Mesenchymal stem cell (in vitro differentiated cells and primary cell): ENCODE results near the gene FSTL4.

ENCODE experiments used
- DNase-seq: peaks from one replicate; pipeline ENCODE4 v3.0.0-alpha.2; 2013
- H2AFZ ChIP-seq: one replicate; pipeline ENCODE4 v1.6.1; 2013; ENCODE audit warnings: low read depth, mild to moderate bottlenecking, control low read depth, inconsistent platforms, low read length, moderate library complexity
- H2AK5ac ChIP-seq: 2 replicates; pipeline ENCODE4 v1.6.1; 2013; ENCODE audit warnings: low read length, moderate library complexity, mild to moderate bottlenecking, inconsistent platforms; ENCODE audit not compliant: severe bottlenecking
- H2BK120ac ChIP-seq: one replicate; pipeline ENCODE4 v1.6.1; 2013; ENCODE audit warnings: low read depth, mild to moderate bottlenecking, inconsistent platforms, low read length, moderate library complexity
- H2BK12ac ChIP-seq, 2 experiments: one replicate each; pipeline ENCODE4 v1.6.1; 2013; ENCODE audit warnings: inconsistent platforms in 2 of 2, low read length in 2 of 2, mild to moderate bottlenecking in 2 of 2, moderate library complexity in 2 of 2, control low read depth in 1 of 2
- H2BK15ac ChIP-seq: one replicate; pipeline ENCODE4 v1.6.1; 2013; ENCODE audit warnings: mild to moderate bottlenecking, low read depth, inconsistent platforms; ENCODE audit not compliant: poor library complexity, severe bottlenecking
- H2BK5ac ChIP-seq: 2 replicates; pipeline ENCODE4 v1.6.1; 2013; ENCODE audit warnings: low read depth, mild to moderate bottlenecking, low read length, control low read depth, inconsistent platforms; ENCODE audit not compliant: poor library complexity, severe bottlenecking
- H3K14ac ChIP-seq, 2 experiments: one replicate each; pipeline ENCODE4 v1.6.1; 2013; ENCODE audit warnings: inconsistent platforms in 2 of 2, low read length in 2 of 2, control low read depth in 1 of 2, mild to moderate bottlenecking in 1 of 2, moderate library complexity in 1 of 2
- H3K18ac ChIP-seq, 2 experiments: one replicate each; pipeline ENCODE4 v1.6.1; 2013; ENCODE audit warnings: inconsistent platforms in 2 of 2, low read length in 2 of 2, control low read depth in 1 of 2, low read depth in 1 of 2, mild to moderate bottlenecking in 1 of 2
- H3K23ac ChIP-seq, 2 experiments: one replicate each; pipeline ENCODE4 v1.6.1; 2013; ENCODE audit warnings: inconsistent platforms in 2 of 2, low read length in 2 of 2, mild to moderate bottlenecking in 2 of 2, moderate library complexity in 2 of 2, control low read depth in 1 of 2
- H3K27ac ChIP-seq: 2 replicates; pipeline ENCODE4 v1.5.1; 2013; ENCODE audit warnings: mild to moderate bottlenecking, moderate library complexity, low read length, control low read depth, inconsistent platforms; ENCODE audit not compliant: poor library complexity, severe bottlenecking
- H3K27me3 ChIP-seq, 2 experiments: 2 replicates each; pipeline versions ENCODE4 v1.6.1 to v1.7.0; 2013; ENCODE audit warnings: low read length in 2 of 2, mild to moderate bottlenecking in 2 of 2, moderate library complexity in 2 of 2, control low read depth in 1 of 2, inconsistent platforms in 1 of 2; ENCODE audit not compliant: control insufficient read depth in 1 of 2, insufficient read depth in 1 of 2
- H3K36me3 ChIP-seq, 2 experiments: 2 replicates each; pipeline versions ENCODE4 v1.6.1 to v1.7.0; 2013; ENCODE audit warnings: low read length in 2 of 2, control low read depth in 1 of 2, inconsistent platforms in 1 of 2, low read depth in 1 of 2, mild to moderate bottlenecking in 1 of 2; ENCODE audit not compliant: insufficient read depth in 2 of 2, control insufficient read depth in 1 of 2
- H3K4ac ChIP-seq, 2 experiments: one replicate each; pipeline ENCODE4 v1.6.1; 2013; ENCODE audit warnings: inconsistent platforms in 2 of 2, low read length in 2 of 2, mild to moderate bottlenecking in 2 of 2, moderate library complexity in 2 of 2, control low read depth in 1 of 2, low read depth in 1 of 2
- H3K4me1 ChIP-seq: 2 replicates; pipeline ENCODE4 v1.6.1; 2013; ENCODE audit warnings: low read depth, low read length, control low read depth; ENCODE audit not compliant: control insufficient read depth, insufficient read depth
- H3K4me2 ChIP-seq: 2 replicates; pipeline ENCODE4 v1.6.1; 2013; ENCODE audit warnings: low read length, mild to moderate bottlenecking, inconsistent platforms; ENCODE audit not compliant: poor library complexity, severe bottlenecking
- H3K4me3 ChIP-seq, 2 experiments: 2 replicates each; pipeline versions ENCODE4 v1.5.1 to v1.7.0; 2013; ENCODE audit warnings: low read length in 2 of 2, mild to moderate bottlenecking in 2 of 2, control low read depth in 1 of 2, low read depth in 1 of 2; ENCODE audit not compliant: insufficient read depth in 1 of 2
- H3K79me1 ChIP-seq: replicated peaks from 2 replicates; pipeline ENCODE4 v1.6.1; 2013; ENCODE audit warnings: mild to moderate bottlenecking, control low read depth, low read length, inconsistent platforms; ENCODE audit not compliant: poor library complexity, severe bottlenecking
- H3K9ac ChIP-seq: 2 replicates; pipeline ENCODE4 v1.7.0; 2013; ENCODE audit warnings: mild to moderate bottlenecking, low read length, moderate library complexity
- H3K9me3 ChIP-seq: 2 replicates; pipeline ENCODE4 v1.7.0; 2013; ENCODE audit warnings: mild to moderate bottlenecking, low read length; ENCODE audit not compliant: control insufficient read depth
- H4K8ac ChIP-seq: one replicate; pipeline ENCODE4 v1.6.1; 2013; ENCODE audit warnings: inconsistent platforms, mild to moderate bottlenecking, low read length, moderate library complexity
- H4K91ac ChIP-seq: one replicate; pipeline ENCODE4 v1.6.1; 2013; ENCODE audit warnings: mild to moderate bottlenecking, low read length, inconsistent platforms
- WGBS: methylation state at CpG from one replicate; pipeline ENCODE4 v1.1.7; 2013; ENCODE audit warnings: mixed read lengths; 5-methylcytosine and 5-hydroxymethylcytosine counted together

The FSTL4 gene

DNA sequence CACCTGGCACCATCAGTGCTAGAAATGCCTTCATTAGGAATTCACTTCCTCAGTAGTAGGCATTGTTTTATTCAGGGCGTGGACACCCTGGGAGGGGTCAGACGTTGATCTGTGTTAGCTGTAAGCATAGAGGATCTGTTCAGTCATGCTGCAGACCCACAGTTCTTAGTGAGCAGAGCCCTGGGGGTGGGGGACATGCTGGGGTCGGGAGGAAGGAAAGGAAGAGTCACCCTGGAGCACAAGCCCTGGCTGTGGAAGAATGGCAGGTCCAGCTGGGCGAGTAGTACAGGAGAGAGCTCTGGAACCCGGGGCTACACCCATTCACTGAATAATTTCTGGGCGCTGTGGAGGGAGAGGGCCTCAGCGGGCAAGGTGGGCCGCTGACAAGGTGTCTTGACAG is 172.5 kb downstream of the FSTL4 start:
- H2BK12ac ChIP-seq = no peak overlapping the region
- no peak overlapping the region for H3K14ac ChIP-seq
- H3K79me1 ChIP-seq = no peaks in the 10 kb centered on the region
- H3K4me2 ChIP-seq = no peak overlapping the region
- H3K4me3 ChIP-seq = no peak overlapping the region
- no peak overlapping the region for H4K8ac ChIP-seq
- H4K91ac ChIP-seq = no peak overlapping the region
- H2BK5ac ChIP-seq = no peak overlapping the region
- 71% methylated on average over 8 of the region's 8 CpGs for WGBS
- no peak overlapping the region for H3K9ac ChIP-seq
- no peaks in the 10 kb centered on the region for H3K4me1 ChIP-seq
- no peaks in the 10 kb centered on the region for H3K9me3 ChIP-seq
- no peak for DNase-seq
- H3K36me3 ChIP-seq = no peaks in the 10 kb centered on the region
- no peak overlapping the region for H2AFZ ChIP-seq
- H2BK120ac ChIP-seq = no peak overlapping the region
- peaks cover 10 to 23% of the 10 kb centered on the region in 2 experiments for H3K27me3 ChIP-seq
- H3K27ac ChIP-seq = no peak overlapping the region
- no peak overlapping the region for H3K23ac ChIP-seq
- H2AK5ac ChIP-seq = no peak overlapping the region
- H2BK15ac ChIP-seq = no peak overlapping the region
- H3K18ac ChIP-seq = no peak overlapping the region
- no peak overlapping the region for H3K4ac ChIP-seq

DNA sequence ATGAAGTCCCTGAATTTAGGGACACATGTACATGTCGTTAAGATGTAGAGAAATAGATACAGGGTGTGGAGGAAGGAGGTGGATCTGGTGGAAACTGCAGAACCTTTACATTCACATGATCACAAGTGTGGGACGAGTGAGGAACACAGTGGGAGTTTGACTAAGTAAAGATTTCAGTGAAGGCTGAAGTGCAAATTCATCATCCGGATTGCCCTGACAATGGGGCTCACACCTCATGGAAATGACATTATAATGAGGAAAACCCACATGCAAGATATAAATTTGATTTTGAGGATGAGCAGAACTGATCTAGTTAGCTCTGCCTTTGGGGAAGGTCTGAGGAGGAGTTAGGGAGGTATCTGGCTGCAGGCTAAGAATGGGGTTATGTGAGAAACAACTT is 173.9 kb downstream of the FSTL4 start:
- Histone ChIP-seq H3K4me2 (no peak overlapping the region), H3K18ac (no peak overlapping the region), H3K23ac (no peak overlapping the region), H3K27me3 (peaks cover 11 to 28% of the 10 kb centered on the region in 2 experiments), H4K91ac (no peak overlapping the region), H2BK5ac (no peak overlapping the region), H3K4me1 (no peaks in the 10 kb centered on the region), H3K9ac (no peak overlapping the region), H2AFZ (no peak overlapping the region), H2BK12ac (no peak overlapping the region), H2AK5ac (no peak overlapping the region), H2BK120ac (no peak overlapping the region), H3K14ac (no peak overlapping the region), H3K27ac (no peak overlapping the region), H3K4ac (no peak overlapping the region), H4K8ac (no peak overlapping the region), H3K9me3 (no peaks in the 10 kb centered on the region), H3K79me1 (no peaks in the 10 kb centered on the region), H3K4me3 (no peak overlapping the region), H2BK15ac (no peak overlapping the region), H3K36me3 (no peaks in the 10 kb centered on the region)
- no peak for DNase-seq
- 70% methylated on average over 3 of the region's 3 CpGs for WGBS

DNA sequence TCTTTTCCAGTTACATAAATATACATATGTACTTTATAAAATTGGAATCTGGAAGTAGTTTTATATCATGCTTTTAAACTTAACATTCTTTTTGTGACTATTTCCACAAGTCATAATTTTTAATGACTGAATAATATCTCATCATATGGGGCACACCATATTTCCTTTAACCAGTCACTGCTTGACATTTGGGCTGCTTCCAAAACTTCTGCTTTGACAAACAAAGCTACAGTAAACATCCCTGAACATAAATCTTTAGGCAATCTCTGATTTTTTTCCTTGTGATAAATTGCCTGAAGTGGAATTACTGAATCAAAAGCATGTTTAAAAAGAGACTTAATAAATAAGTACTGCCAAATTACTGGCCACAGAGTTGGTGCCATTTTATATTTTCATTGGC is 178.0 kb downstream of the FSTL4 start:
- H3K4me1 ChIP-seq = no peaks in the 10 kb centered on the region
- H2BK15ac ChIP-seq = no peak overlapping the region
- H3K14ac ChIP-seq = no peak overlapping the region
- H3K4ac ChIP-seq = no peak overlapping the region
- H2AK5ac ChIP-seq = no peak overlapping the region
- H2AFZ ChIP-seq = no peak overlapping the region
- no peak overlapping the region for H4K91ac ChIP-seq
- H3K4me3 ChIP-seq = no peak overlapping the region
- H3K18ac ChIP-seq = no peak overlapping the region
- H2BK12ac ChIP-seq = no peak overlapping the region
- H3K27ac ChIP-seq = no peak overlapping the region
- no peaks in the 10 kb centered on the region for H3K36me3 ChIP-seq
- H3K27me3 ChIP-seq = peaks cover 43 to 48% of the 10 kb centered on the region in 2 experiments
- no peaks in the 10 kb centered on the region for H3K9me3 ChIP-seq
- no peak overlapping the region for H2BK120ac ChIP-seq
- H3K4me2 ChIP-seq = no peak overlapping the region
- no peak overlapping the region for H3K23ac ChIP-seq
- H3K9ac ChIP-seq = no peak overlapping the region
- no peak for DNase-seq
- no peaks in the 10 kb centered on the region for H3K79me1 ChIP-seq
- H4K8ac ChIP-seq = no peak overlapping the region
- H2BK5ac ChIP-seq = no peak overlapping the region

DNA sequence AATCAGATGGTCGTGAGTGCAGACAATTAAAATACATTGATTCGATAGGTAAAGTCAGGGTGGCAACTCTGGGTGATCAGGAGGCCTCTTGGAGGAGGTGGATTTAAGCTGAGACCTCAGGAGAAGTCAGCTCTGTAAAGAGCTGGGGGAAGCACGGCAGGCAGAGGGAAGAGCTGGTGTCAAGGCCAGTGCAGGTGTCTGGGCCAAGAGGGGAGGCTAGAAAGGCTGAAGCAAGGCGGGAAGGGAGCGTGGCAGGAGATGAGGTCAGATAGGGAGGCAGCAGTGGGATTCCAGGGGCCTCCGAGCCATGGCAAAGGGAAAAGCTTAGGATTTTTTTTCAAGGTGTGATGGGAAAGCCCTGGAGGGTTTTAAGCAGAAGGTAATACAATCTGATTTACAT is 178.7 kb downstream of the FSTL4 start:
- no peak overlapping the region for H3K4ac ChIP-seq
- H4K91ac ChIP-seq = no peak overlapping the region
- no peak overlapping the region for H3K23ac ChIP-seq
- no peak overlapping the region for H4K8ac ChIP-seq
- H3K4me3 ChIP-seq = no peak overlapping the region
- no peaks in the 10 kb centered on the region for H3K36me3 ChIP-seq
- 71% methylated on average over 6 of the region's 6 CpGs for WGBS
- no peak overlapping the region for H2BK5ac ChIP-seq
- no peaks in the 10 kb centered on the region for H3K9me3 ChIP-seq
- H3K27me3 ChIP-seq = peaks cover 48 to 55% of the 10 kb centered on the region in 2 experiments
- no peak overlapping the region for H2BK12ac ChIP-seq
- H3K14ac ChIP-seq = no peak overlapping the region
- H3K27ac ChIP-seq = no peak overlapping the region
- H3K79me1 ChIP-seq = no peaks in the 10 kb centered on the region
- H3K4me1 ChIP-seq = no peaks in the 10 kb centered on the region
- no peak overlapping the region for H2BK120ac ChIP-seq
- H3K4me2 ChIP-seq = no peak overlapping the region
- no peak overlapping the region for H3K9ac ChIP-seq
- no peak for DNase-seq
- H2BK15ac ChIP-seq = no peak overlapping the region
- no peak overlapping the region for H2AK5ac ChIP-seq
- no peak overlapping the region for H3K18ac ChIP-seq
- no peak overlapping the region for H2AFZ ChIP-seq
